H54 (cell line): Measurements from ENCODE around the gene CELSR1.

ENCODE experiments used
- DNase-seq: peaks from one replicate; pipeline ENCODE4 v3.0.0; 2011; ENCODE audit warnings: low spot score, mixed read lengths; ENCODE audit not compliant: insufficient read length
- FAIRE-seq: peaks from 3 replicates; lab custom pipeline; 2011; peaks lifted over from hg19 to GRCh38; lab: Jason Lieb, UNC
- POLR2A ChIP-seq: IDR thresholded peaks from 2 replicates; pipeline ENCODE4 v1.6.1; 2011; ENCODE audit warnings: low read depth, mild to moderate bottlenecking, low read length

Gene CELSR1

GRCh38 chr22:46424496-46424895, 112.9 kb downstream of the CELSR1 start:
- DNase-seq (no peak), FAIRE-seq (no peak)

GRCh38 chr22:46422896-46423295, 114.5 kb downstream of the CELSR1 start:
- DNase-seq (no peak), FAIRE-seq (no peak)
- no peak for TF ChIP-seq POLR2A

More at GRCh38 chr22:46424496-46424895, 112.9 kb downstream of the CELSR1 start:
- no peak for TF ChIP-seq POLR2A

DNA sequence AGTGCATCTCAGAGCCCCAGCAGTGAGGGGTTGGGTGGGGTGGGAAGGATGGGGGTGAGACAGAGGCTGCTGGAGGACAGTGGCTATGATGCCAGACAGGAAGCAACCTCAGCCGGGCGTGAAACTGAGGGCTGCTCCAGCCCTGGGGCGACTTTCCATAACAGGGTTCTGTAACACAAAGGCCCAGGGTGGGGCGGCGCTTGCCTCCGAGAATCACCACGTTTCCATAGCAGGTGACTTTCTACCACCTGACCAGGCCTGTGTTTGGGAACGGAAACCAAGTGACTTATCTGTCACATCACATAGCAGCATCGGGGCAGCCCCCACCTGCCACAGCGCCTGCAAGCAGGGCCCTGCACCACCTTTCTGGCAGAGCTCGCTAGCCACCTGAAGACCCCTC, 116.2 kb downstream of the CELSR1 start:
- no peak for FAIRE-seq
- DNase-seq: no peak
- no peak for TF ChIP-seq POLR2A

- no peak for TF ChIP-seq POLR2A
- DNase-seq (no peak), FAIRE-seq (no peak)
These were observed 117.5 kb downstream of the CELSR1 start for GRCh38 chr22:46419754-46420571.

DNA sequence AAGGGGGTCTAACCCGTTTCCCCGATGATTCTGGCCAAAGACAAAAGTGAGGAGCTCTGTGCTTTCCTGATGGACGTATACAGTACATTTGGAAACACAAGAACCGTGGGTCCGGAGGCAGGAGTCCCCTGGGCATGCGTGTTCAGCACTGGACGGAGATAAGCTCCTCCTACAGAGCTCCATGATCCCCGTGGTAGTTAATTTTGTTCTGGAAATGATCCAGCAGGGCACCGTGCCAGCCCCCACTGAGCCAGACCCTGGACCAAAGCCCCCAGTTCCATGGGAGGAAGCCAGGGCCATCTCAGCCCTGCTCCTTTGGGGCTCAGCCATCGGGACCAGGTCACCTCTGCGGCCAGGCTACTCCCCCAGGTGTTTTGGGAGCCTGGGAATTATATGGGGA, 118.6 kb downstream of the CELSR1 start:
- no peak for DNase-seq
- FAIRE-seq: no peak
- TF ChIP-seq POLR2A: no peak

DNA sequence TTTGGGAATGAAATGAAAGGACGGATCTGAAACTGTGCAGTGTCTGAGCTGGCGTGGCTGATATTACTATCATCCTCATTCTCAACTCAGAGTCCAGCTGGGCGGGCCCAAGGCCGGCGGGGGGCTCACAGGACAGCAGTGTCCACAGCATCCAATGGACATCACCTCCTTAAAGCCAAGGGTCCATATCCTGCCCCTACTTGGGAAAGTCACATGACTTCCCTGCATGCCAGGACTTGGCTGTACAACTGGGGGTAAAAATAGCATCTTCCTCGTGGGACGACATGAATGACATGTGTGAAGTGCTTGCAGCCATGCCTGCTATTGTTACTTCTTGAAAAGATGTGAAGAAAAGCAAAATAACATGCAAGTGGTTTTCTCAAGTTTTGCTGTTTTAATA, 119.7 kb downstream of the CELSR1 start:
- no peak for TF ChIP-seq POLR2A
- FAIRE-seq (no peak), DNase-seq (no peak)

DNA sequence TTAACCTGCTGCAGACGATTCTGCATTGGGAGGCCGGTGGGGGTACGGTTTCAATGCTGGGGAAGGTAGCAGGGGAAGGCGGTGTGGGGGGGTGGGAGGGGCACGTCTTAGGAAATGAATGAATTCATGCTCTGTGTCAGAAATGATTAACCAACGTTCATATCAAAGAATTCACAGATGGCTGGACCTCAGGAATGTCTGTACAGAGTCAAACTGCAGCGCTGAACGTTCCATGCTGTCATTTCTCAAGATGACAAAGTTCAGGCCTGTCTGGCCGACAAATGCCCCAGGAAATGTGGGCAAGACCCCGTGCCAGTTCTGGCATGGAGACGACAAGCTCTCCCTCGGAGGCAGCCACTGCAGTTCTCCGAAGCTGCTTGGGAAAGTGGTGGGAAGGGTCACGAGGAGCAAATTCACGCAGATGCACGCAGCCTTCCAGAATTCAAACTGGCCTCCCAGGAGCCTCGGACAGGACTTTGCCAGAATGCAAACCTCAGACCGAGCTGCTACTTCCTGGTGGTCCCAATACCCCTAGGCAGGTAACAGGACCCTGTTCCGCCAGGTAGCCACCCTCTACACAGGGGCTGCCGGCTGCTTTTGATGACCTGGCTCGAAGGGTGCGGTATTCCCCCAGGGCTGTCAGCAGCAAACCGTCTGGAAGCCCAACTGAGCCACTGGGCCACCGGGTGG, 120.4 kb downstream of the CELSR1 start:
- no peak for TF ChIP-seq POLR2A
- DNase-seq (no peak), FAIRE-seq (no peak)

DNA sequence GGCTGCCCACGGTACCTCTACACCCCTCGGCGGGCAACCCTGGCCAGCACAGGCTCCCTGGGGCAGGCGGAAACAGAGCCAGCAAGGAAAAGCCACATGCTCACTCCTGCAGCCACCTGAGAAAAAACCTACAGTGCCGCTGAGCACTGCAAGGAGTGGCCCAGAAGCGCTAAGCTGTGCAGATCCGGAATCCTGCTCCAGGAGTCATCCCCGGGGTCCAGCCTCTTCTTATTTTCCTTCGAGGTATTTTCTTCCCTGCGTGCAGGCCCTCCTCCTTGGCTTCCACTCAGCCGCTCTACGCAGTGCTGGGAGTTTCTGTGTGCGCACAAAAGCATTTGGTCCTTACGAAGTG, 120.9 kb downstream of the CELSR1 start:
- FAIRE-seq (no peak), DNase-seq (no peak)
- TF ChIP-seq POLR2A: no peak

- FAIRE-seq (no peak), DNase-seq (no peak)
- TF ChIP-seq POLR2A: no peak
These were observed 121.5 kb downstream of the CELSR1 start for GRCh38 chr22:46415776-46416519.

DNA sequence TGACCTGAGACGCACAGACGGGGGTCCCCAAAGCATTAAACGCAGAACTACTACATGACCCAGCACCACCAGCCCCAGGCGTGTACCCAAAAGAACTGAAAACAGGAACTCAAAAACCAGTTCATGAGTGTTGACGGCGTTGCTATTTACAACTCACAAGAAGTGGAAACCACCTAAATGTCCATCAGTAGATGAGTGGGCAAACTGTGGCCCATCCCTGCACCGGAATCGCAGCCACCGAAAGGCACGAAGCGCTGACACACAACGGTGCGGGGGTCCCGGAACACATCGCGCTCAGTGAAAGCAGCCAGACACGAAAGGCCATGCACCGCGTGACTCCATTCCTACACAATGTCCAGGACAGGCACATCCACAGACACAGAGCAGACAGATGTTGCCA, 122.7 kb downstream of the CELSR1 start:
- no peak for TF ChIP-seq POLR2A
- no peak for FAIRE-seq
- no peak for DNase-seq

GRCh38 chr22:46413725-46414379, 123.6 kb downstream of the CELSR1 start:
- DNase-seq: no peak
- FAIRE-seq: no peak
- TF ChIP-seq POLR2A: no peak

DNA sequence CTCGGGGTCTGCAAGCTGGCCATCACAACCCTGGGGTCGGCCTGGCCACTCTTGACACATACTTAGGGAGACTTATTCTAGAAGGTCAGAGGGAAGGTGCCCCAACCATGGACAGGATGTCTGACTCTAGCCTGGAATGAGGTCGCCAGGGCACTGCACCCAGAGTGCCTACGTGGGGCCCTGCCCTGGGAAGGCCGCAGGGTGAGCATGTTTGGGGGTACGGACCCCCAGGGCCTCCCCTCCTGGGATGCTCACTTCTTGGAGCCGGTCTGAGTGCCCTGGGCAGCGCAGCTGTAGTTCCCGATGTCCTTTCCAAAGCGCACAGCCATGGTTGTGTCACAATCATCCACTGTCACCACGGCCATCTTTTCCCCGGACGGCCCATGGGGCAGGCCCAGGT, 126.1 kb downstream of the CELSR1 start:
- no peak for FAIRE-seq

DNA sequence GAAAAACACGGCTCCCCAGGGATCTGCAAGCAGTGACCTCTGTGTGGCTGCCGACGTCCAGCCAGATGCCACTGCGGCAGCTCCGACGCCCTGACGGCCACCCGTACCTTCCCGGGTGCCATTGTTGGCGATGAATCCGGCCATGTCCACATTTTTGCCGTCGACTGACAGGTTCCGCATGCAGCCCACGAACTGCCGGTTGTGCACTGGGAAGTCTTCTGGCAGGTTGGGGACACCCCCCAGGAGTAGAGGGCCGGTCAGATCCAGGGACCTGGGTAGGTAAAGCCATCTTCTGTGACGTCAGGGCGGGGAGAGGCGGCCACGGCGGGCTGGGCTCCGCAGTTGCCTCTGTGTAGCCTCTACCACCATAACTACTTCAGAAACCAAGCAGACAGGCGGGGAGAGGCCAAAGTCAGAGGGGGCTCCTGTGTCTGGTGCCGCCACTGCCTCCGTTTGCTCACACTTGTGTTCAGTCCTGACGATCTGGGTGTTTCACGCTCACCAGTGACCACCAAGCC, 127.1 kb downstream of the CELSR1 start:
- DNase-seq (no peak), FAIRE-seq (no peak)
- no peak for TF ChIP-seq POLR2A

More for the DNA sequence above, 126.1 kb downstream of the CELSR1 start:
- TF ChIP-seq POLR2A: no peak
- no peak for DNase-seq
